ENCODE measurements around the gene USP3.

The USP3 gene

GRCh38 chr15:63466378-63467192, 37.8 kb upstream of the USP3 start:
- Histone ChIP-seq H3K36me3 (ENCODE audit: insufficient read depth, low read length) (no peaks in the 10 kb centered on the region), H2AFZ (ENCODE audit: low read depth, low read length) (no peak overlapping the region), H3K27me3 (ENCODE audit: insufficient read depth, low read length) (no peaks in the 10 kb centered on the region), H3K4me3 (ENCODE audit: low read length) (no peak overlapping the region), H3K4me1 (ENCODE audit: insufficient read depth, low read length) (peaks cover 21% of the 10 kb centered on the region), H3K9me3 (ENCODE audit: low read length) (no peaks in the 10 kb centered on the region)

- Histone ChIP-seq H3K4me3 (ENCODE audit: low read length) (no peak overlapping the region), H3K27me3 (ENCODE audit: insufficient read depth, low read length) (no peaks in the 10 kb centered on the region), H3K4me1 (ENCODE audit: insufficient read depth, low read length) (peaks cover 11% of the 10 kb centered on the region), H3K36me3 (ENCODE audit: insufficient read depth, low read length) (no peaks in the 10 kb centered on the region), H2AFZ (ENCODE audit: low read depth, low read length) (no peak overlapping the region), H3K9me3 (ENCODE audit: low read length) (no peaks in the 10 kb centered on the region)
Observed at GRCh38 chr15:63469190-63469589, 35.2 kb upstream of the USP3 start.

GRCh38 chr15:63469984-63470383, 34.4 kb upstream of the USP3 start:
- Histone ChIP-seq H2AFZ (ENCODE audit: low read depth, low read length) (no peak overlapping the region), H3K4me1 (ENCODE audit: insufficient read depth, low read length) (peaks cover 13% of the 10 kb centered on the region), H3K36me3 (ENCODE audit: insufficient read depth, low read length) (no peaks in the 10 kb centered on the region), H3K9me3 (ENCODE audit: low read length) (no peaks in the 10 kb centered on the region), H3K27me3 (ENCODE audit: insufficient read depth, low read length) (no peaks in the 10 kb centered on the region), H3K4me3 (ENCODE audit: low read length) (no peak overlapping the region)

- Histone ChIP-seq H3K4me3 (ENCODE audit: low read length) (no peak overlapping the region), H3K4me1 (ENCODE audit: insufficient read depth, low read length) (peaks cover 21% of the 10 kb centered on the region), H2AFZ (ENCODE audit: low read depth, low read length) (no peak overlapping the region), H3K36me3 (ENCODE audit: insufficient read depth, low read length) (no peaks in the 10 kb centered on the region), H3K27me3 (ENCODE audit: insufficient read depth, low read length) (no peaks in the 10 kb centered on the region), H3K9me3 (ENCODE audit: low read length) (no peaks in the 10 kb centered on the region)
Observed at GRCh38 chr15:63473007-63473748, 31.2 kb upstream of the USP3 start.

- peaks cover 21% of the 10 kb centered on the region for H3K4me1 ChIP-seq (ENCODE audit: insufficient read depth, low read length)
- H2AFZ ChIP-seq (ENCODE audit: low read depth, low read length): no peak overlapping the region
- H3K9me3 ChIP-seq (ENCODE audit: low read length): no peaks in the 10 kb centered on the region
- H3K4me3 ChIP-seq (ENCODE audit: low read length): no peak overlapping the region
- H3K36me3 ChIP-seq (ENCODE audit: insufficient read depth, low read length): no peaks in the 10 kb centered on the region
- H3K27me3 ChIP-seq (ENCODE audit: insufficient read depth, low read length): no peaks in the 10 kb centered on the region
Observed at GRCh38 chr15:63473749-63473998, 30.7 kb upstream of the USP3 start.

- H3K36me3 ChIP-seq (ENCODE audit: insufficient read depth, low read length): no peaks in the 10 kb centered on the region
- H3K4me3 ChIP-seq (ENCODE audit: low read length): no peak overlapping the region
- no peak overlapping the region for H2AFZ ChIP-seq (ENCODE audit: low read depth, low read length)
- H3K9me3 ChIP-seq (ENCODE audit: low read length): no peaks in the 10 kb centered on the region
- H3K4me1 ChIP-seq (ENCODE audit: insufficient read depth, low read length): peaks cover 21% of the 10 kb centered on the region
- H3K27me3 ChIP-seq (ENCODE audit: insufficient read depth, low read length): no peaks in the 10 kb centered on the region
Observed at GRCh38 chr15:63473999-63474809, 30.2 kb upstream of the USP3 start.

GRCh38 chr15:63474810-63475316, 29.5 kb upstream of the USP3 start:
- Histone ChIP-seq H2AFZ (ENCODE audit: low read depth, low read length) (no peak overlapping the region), H3K27me3 (ENCODE audit: insufficient read depth, low read length) (no peaks in the 10 kb centered on the region), H3K4me1 (ENCODE audit: insufficient read depth, low read length) (peaks cover 21% of the 10 kb centered on the region), H3K4me3 (ENCODE audit: low read length) (no peak overlapping the region), H3K36me3 (ENCODE audit: insufficient read depth, low read length) (no peaks in the 10 kb centered on the region), H3K9me3 (ENCODE audit: low read length) (no peaks in the 10 kb centered on the region)

- Histone ChIP-seq H3K36me3 (ENCODE audit: insufficient read depth, low read length) (no peaks in the 10 kb centered on the region), H3K27me3 (ENCODE audit: insufficient read depth, low read length) (no peaks in the 10 kb centered on the region), H3K4me3 (ENCODE audit: low read length) (no peak overlapping the region), H2AFZ (ENCODE audit: low read depth, low read length) (no peak overlapping the region), H3K4me1 (ENCODE audit: insufficient read depth, low read length) (peaks cover 21% of the 10 kb centered on the region), H3K9me3 (ENCODE audit: low read length) (no peaks in the 10 kb centered on the region)
Observed at GRCh38 chr15:63475707-63476106, 28.7 kb upstream of the USP3 start.

- Histone ChIP-seq H3K4me3 (ENCODE audit: low read length) (no peak overlapping the region), H2AFZ (ENCODE audit: low read depth, low read length) (no peak overlapping the region), H3K27me3 (ENCODE audit: insufficient read depth, low read length) (no peaks in the 10 kb centered on the region), H3K4me1 (ENCODE audit: insufficient read depth, low read length) (peaks cover 21% of the 10 kb centered on the region), H3K9me3 (ENCODE audit: low read length) (no peaks in the 10 kb centered on the region), H3K36me3 (ENCODE audit: insufficient read depth, low read length) (no peaks in the 10 kb centered on the region)
Observed at GRCh38 chr15:63476229-63476632, 28.2 kb upstream of the USP3 start.

- H3K27me3 ChIP-seq (ENCODE audit: insufficient read depth, low read length): no peaks in the 10 kb centered on the region
- no peak overlapping the region for H3K4me3 ChIP-seq (ENCODE audit: low read length)
- H2AFZ ChIP-seq (ENCODE audit: low read depth, low read length): no peak overlapping the region
- no peaks in the 10 kb centered on the region for H3K36me3 ChIP-seq (ENCODE audit: insufficient read depth, low read length)
- H3K4me1 ChIP-seq (ENCODE audit: insufficient read depth, low read length): peaks cover 24% of the 10 kb centered on the region
- H3K9me3 ChIP-seq (ENCODE audit: low read length): no peaks in the 10 kb centered on the region
Observed at GRCh38 chr15:63478243-63478642, 26.1 kb upstream of the USP3 start.

- Histone ChIP-seq H3K9me3 (ENCODE audit: low read length) (no peaks in the 10 kb centered on the region), H3K27me3 (ENCODE audit: insufficient read depth, low read length) (no peaks in the 10 kb centered on the region), H3K4me1 (ENCODE audit: insufficient read depth, low read length) (peaks cover 25% of the 10 kb centered on the region), H3K4me3 (ENCODE audit: low read length) (no peak overlapping the region), H2AFZ (ENCODE audit: low read depth, low read length) (no peak overlapping the region), H3K36me3 (ENCODE audit: insufficient read depth, low read length) (no peaks in the 10 kb centered on the region)
Observed at GRCh38 chr15:63480441-63480821, 24.0 kb upstream of the USP3 start.

GRCh38 chr15:63481105-63481810, 23.1 kb upstream of the USP3 start:
- H3K4me1 ChIP-seq (ENCODE audit: insufficient read depth, low read length): peaks cover 18% of the 10 kb centered on the region
- H2AFZ ChIP-seq (ENCODE audit: low read depth, low read length): no peak overlapping the region
- no peaks in the 10 kb centered on the region for H3K27me3 ChIP-seq (ENCODE audit: insufficient read depth, low read length)
- H3K9me3 ChIP-seq (ENCODE audit: low read length): no peaks in the 10 kb centered on the region
- H3K4me3 ChIP-seq (ENCODE audit: low read length): no peak overlapping the region
- no peaks in the 10 kb centered on the region for H3K36me3 ChIP-seq (ENCODE audit: insufficient read depth, low read length)
